ENCODE results near the gene PDZD7. TPM values are rescaled to one million over a fixed set of nuclear protein-coding genes. Genes with fewer than 3 reads are reported as not detected.

PDZD7 gene
- polyA plus RNA-seq, 1 donor from 2014 or later = 1.5 TPM

DNA sequence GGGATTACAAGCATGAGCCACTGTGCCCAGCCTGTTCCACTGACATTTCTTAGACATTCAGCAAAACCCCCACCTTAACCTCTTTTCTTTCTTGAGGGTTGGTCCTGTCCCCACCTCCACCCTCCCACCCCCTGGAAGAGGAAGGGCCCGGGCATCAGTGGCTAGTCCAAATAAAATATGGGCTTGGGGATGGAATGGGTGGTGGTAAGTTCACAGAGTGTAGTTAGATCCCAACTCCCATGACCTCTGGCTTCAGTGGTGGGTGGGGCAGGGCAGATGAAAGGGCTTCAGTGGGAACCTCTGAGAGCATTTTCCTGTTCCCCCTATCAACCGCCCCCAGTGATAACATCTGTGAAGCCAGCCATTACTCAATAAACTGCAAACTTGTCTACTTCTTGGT lies 9.9 kb upstream of the PDZD7 start:
- H3K4me2 ChIP-seq (ENCODE audit: low read length) = no peak overlapping the region
- TF ChIP-seq MXI1 (conservative IDR thresholded peaks at IDR 0.05; ENCODE audit: poor library complexity, severe bottlenecking) (no peak), TAF1 (IDR thresholded peaks at IDR 0.05; ENCODE audit: low read depth) (no peak), RAD21 (conservative IDR thresholded peaks at IDR 0.05) (no peak), POLR2AphosphoS5 (IDR thresholded peaks at IDR 0.05) (no peak), SMC3 (conservative IDR thresholded peaks at IDR 0.05; ENCODE audit: poor library complexity) (no peak), EZH2 (IDR thresholded peaks at IDR 0.05; ENCODE audit: borderline replicate concordance, insufficient read depth, low read length, poor library complexity, severe bottlenecking) (no peak), EP300 (conservative IDR thresholded peaks at IDR 0.05; ENCODE audit: poor library complexity, severe bottlenecking) (no peak)
- TF ChIP-seq, protein P1, sequence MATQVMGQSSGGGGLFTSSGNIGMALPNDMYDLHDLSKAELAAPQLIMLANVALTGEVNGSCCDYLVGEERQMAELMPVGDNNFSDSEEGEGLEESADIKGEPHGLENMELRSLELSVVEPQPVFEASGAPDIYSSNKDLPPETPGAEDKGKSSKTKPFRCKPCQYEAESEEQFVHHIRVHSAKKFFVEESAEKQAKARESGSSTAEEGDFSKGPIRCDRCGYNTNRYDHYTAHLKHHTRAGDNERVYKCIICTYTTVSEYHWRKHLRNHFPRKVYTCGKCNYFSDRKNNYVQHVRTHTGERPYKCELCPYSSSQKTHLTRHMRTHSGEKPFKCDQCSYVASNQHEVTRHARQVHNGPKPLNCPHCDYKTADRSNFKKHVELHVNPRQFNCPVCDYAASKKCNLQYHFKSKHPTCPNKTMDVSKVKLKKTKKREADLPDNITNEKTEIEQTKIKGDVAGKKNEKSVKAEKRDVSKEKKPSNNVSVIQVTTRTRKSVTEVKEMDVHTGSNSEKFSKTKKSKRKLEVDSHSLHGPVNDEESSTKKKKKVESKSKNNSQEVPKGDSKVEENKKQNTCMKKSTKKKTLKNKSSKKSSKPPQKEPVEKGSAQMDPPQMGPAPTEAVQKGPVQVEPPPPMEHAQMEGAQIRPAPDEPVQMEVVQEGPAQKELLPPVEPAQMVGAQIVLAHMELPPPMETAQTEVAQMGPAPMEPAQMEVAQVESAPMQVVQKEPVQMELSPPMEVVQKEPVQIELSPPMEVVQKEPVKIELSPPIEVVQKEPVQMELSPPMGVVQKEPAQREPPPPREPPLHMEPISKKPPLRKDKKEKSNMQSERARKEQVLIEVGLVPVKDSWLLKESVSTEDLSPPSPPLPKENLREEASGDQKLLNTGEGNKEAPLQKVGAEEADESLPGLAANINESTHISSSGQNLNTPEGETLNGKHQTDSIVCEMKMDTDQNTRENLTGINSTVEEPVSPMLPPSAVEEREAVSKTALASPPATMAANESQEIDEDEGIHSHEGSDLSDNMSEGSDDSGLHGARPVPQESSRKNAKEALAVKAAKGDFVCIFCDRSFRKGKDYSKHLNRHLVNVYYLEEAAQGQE (IDR thresholded peaks at IDR 0.05; ENCODE audit: borderline replicate concordance) = no peak
- TF ChIP-seq, protein P2, sequence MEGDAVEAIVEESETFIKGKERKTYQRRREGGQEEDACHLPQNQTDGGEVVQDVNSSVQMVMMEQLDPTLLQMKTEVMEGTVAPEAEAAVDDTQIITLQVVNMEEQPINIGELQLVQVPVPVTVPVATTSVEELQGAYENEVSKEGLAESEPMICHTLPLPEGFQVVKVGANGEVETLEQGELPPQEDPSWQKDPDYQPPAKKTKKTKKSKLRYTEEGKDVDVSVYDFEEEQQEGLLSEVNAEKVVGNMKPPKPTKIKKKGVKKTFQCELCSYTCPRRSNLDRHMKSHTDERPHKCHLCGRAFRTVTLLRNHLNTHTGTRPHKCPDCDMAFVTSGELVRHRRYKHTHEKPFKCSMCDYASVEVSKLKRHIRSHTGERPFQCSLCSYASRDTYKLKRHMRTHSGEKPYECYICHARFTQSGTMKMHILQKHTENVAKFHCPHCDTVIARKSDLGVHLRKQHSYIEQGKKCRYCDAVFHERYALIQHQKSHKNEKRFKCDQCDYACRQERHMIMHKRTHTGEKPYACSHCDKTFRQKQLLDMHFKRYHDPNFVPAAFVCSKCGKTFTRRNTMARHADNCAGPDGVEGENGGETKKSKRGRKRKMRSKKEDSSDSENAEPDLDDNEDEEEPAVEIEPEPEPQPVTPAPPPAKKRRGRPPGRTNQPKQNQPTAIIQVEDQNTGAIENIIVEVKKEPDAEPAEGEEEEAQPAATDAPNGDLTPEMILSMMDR (IDR thresholded peaks at IDR 0.05; ENCODE audit: poor library complexity, severe bottlenecking) = no peak
- no peak overlapping the region for H3K9ac ChIP-seq (ENCODE audit: low read length)
- H3K27ac ChIP-seq (ENCODE audit: low read length) = no peak overlapping the region
- H3K36me3 ChIP-seq (ENCODE audit: insufficient read depth, low read length) = no peaks in the 10 kb centered on the region
- H2AFZ ChIP-seq (ENCODE audit: low read depth, low read length) = no peak overlapping the region
- no peak overlapping the region for H3K4me3 ChIP-seq (ENCODE audit: low read length)
- H3K9me2 ChIP-seq (ENCODE audit: insufficient read depth, low read length) = no peaks in the 10 kb centered on the region
- no peaks in the 10 kb centered on the region for H3K9me3 ChIP-seq (ENCODE audit: low read length)
- H3K79me2 ChIP-seq (replicated peaks; ENCODE audit: insufficient read depth, low read length) = no peaks in the 10 kb centered on the region
- peaks cover 4% of the 10 kb centered on the region for H3F3A ChIP-seq (ENCODE audit: insufficient read depth, low read length, poor library complexity, severe bottlenecking)
- peaks cover 5% of the 10 kb centered on the region for H3K27me3 ChIP-seq (ENCODE audit: insufficient read depth, low read depth, low read length)
- no peaks in the 10 kb centered on the region for H4K20me1 ChIP-seq (ENCODE audit: insufficient read depth)

DNA sequence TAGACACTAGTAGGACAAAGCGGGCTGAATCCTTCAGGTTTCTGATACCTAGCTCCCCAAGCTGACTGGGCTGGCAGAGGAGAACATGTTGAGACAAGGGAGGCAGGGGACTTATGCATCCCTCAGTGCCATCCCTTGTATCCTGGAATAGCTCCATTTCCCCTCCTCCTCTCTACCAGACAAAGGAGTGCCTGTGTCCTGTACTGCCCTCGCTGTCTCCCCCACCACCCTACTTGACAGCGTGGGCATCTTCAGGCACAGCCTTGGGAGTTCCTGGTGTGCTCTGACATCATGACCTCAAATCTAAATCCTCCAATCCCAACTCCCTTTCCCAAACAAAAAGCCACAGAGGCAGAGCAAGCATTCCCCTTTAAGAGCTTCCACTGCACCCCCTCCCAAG lies 9.1 kb upstream of the PDZD7 start:
- Histone ChIP-seq H3K9me2 (ENCODE audit: insufficient read depth, low read length) (no peaks in the 10 kb centered on the region), H3K27ac (ENCODE audit: low read length) (no peak overlapping the region), H3F3A (ENCODE audit: insufficient read depth, low read length, poor library complexity, severe bottlenecking) (peaks cover 4% of the 10 kb centered on the region), H2AFZ (ENCODE audit: low read depth, low read length) (no peak overlapping the region), H3K36me3 (ENCODE audit: insufficient read depth, low read length) (no peaks in the 10 kb centered on the region), H3K79me2 (replicated peaks; ENCODE audit: insufficient read depth, low read length) (no peaks in the 10 kb centered on the region), H4K20me1 (ENCODE audit: insufficient read depth) (no peaks in the 10 kb centered on the region), H3K9me3 (ENCODE audit: low read length) (no peaks in the 10 kb centered on the region), H3K9ac (ENCODE audit: low read length) (no peak overlapping the region), H3K27me3 (ENCODE audit: insufficient read depth, low read depth, low read length) (peaks cover under 1% of the 10 kb centered on the region), H3K4me3 (ENCODE audit: low read length) (no peak overlapping the region), H3K4me2 (ENCODE audit: low read length) (no peak overlapping the region)
- TF ChIP-seq SMC3 (conservative IDR thresholded peaks at IDR 0.05; ENCODE audit: poor library complexity) = no peak
- TF ChIP-seq, protein P2 (IDR thresholded peaks at IDR 0.05; ENCODE audit: poor library complexity, severe bottlenecking) = no peak
- TF ChIP-seq RAD21 (conservative IDR thresholded peaks at IDR 0.05) = no peak
- no peak for TF ChIP-seq MXI1 (conservative IDR thresholded peaks at IDR 0.05; ENCODE audit: poor library complexity, severe bottlenecking)
- no peak for TF ChIP-seq POLR2AphosphoS5 (IDR thresholded peaks at IDR 0.05)
- no peak for TF ChIP-seq EZH2 (IDR thresholded peaks at IDR 0.05; ENCODE audit: borderline replicate concordance, insufficient read depth, low read length, poor library complexity, severe bottlenecking)
- TF ChIP-seq TAF1 (IDR thresholded peaks at IDR 0.05; ENCODE audit: low read depth) = no peak
- TF ChIP-seq, protein P1 (IDR thresholded peaks at IDR 0.05; ENCODE audit: borderline replicate concordance) = no peak
- no peak for TF ChIP-seq EP300 (conservative IDR thresholded peaks at IDR 0.05; ENCODE audit: poor library complexity, severe bottlenecking)

All from neural cell (in vitro differentiated cells).